ENCODE measurements around the gene KIF23. TPM values are rescaled to one million over a fixed set of nuclear protein-coding genes. Genes with fewer than 3 reads are reported as not detected.
A peak's percentile ranks its signal among the peaks of the same experiment; 100 is the strongest.

KIF23 gene
- total RNA-seq, 1 experiment from 2014 or later, result 77.3 TPM

GRCh38 chr15:69468241-69469121 is 54.3 kb downstream of the KIF23 start:
- Histone ChIP-seq H3K9me3 (ENCODE audit: low read length) (no peaks in the 10 kb centered on the region), H3K9ac (ENCODE audit: low read length) (peak overlapping the region; percentile 52), H3K4me2 (ENCODE audit: low read length) (peak overlapping the region; percentile 65), H3K79me2 (ENCODE audit: low read length) (no peaks in the 10 kb centered on the region), H3K36me3 (ENCODE audit: low read depth, low read length) (no peaks in the 10 kb centered on the region), H3K4me3 (ENCODE audit: low read length) (peak overlapping the region; percentile 42; the same call in 1 of the 2 replicates), H3K4me1 (ENCODE audit: insufficient read depth, low read length) (peaks cover 47% of the 10 kb centered on the region), H3K27me3 (ENCODE audit: low read length) (no peaks in the 10 kb centered on the region), H3K27ac (ENCODE audit: low read length) (peak overlapping the region; percentile 90), H2AFZ (ENCODE audit: low read length) (no peak overlapping the region), H4K20me1 (ENCODE audit: low read length) (no peaks in the 10 kb centered on the region), H3F3A (ENCODE audit: low read length, unreplicated experiment) (peaks cover 6% of the 10 kb centered on the region), H3K9me2 (replicated peaks; ENCODE audit: low read length) (no peaks in the 10 kb centered on the region)
- TF ChIP-seq, protein P1, sequence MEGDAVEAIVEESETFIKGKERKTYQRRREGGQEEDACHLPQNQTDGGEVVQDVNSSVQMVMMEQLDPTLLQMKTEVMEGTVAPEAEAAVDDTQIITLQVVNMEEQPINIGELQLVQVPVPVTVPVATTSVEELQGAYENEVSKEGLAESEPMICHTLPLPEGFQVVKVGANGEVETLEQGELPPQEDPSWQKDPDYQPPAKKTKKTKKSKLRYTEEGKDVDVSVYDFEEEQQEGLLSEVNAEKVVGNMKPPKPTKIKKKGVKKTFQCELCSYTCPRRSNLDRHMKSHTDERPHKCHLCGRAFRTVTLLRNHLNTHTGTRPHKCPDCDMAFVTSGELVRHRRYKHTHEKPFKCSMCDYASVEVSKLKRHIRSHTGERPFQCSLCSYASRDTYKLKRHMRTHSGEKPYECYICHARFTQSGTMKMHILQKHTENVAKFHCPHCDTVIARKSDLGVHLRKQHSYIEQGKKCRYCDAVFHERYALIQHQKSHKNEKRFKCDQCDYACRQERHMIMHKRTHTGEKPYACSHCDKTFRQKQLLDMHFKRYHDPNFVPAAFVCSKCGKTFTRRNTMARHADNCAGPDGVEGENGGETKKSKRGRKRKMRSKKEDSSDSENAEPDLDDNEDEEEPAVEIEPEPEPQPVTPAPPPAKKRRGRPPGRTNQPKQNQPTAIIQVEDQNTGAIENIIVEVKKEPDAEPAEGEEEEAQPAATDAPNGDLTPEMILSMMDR (conservative IDR thresholded peaks at IDR 0.05; ENCODE audit: low read depth, low read length), result no peak
- TF ChIP-seq EZH2phosphoT487 (IDR thresholded peaks at IDR 0.05; ENCODE audit: borderline replicate concordance, low read length), result peak; percentile 89
- DNase-seq (peak; percentile 93), ATAC-seq (peak; percentile 69)
- ChIA-PET CTCF (no interaction called here), POLR2A (ENCODE audit: unreplicated experiment) (no interaction called here)
- no TSS peak for BruUV-seq (replicated peaks)
- intact Hi-C loops (cut with micrococcal nuclease), result loop anchor here (5.0 kb wide), 1 partner anchor 629 kb away; the partner anchor contains the start of gene TLE3

GRCh38 chr15:69469467-69470201 is 55.5 kb downstream of the KIF23 start:
- ATAC-seq, result no peak
- POLR2A ChIA-PET (ENCODE audit: unreplicated experiment), result no interaction called here

More at GRCh38 chr15:69469467-69470201, 55.5 kb downstream of the KIF23 start:
- CTCF ChIA-PET, result no interaction called here
- intact Hi-C loops (cut with micrococcal nuclease), result loop anchor here (5.0 kb wide), 1 partner anchor 628 kb away; the partner anchor contains the start of gene TLE3
- H2AFZ ChIP-seq (ENCODE audit: low read length), result no peak overlapping the region
- H3K27me3 ChIP-seq (ENCODE audit: low read length), result no peaks in the 10 kb centered on the region
- no peak for DNase-seq
- no peak overlapping the region for H3K9ac ChIP-seq (ENCODE audit: low read length)
- no peaks in the 10 kb centered on the region for H3K79me2 ChIP-seq (ENCODE audit: low read length)
- peak overlapping the region; percentile 90 for H3K27ac ChIP-seq (ENCODE audit: low read length)
- no peak overlapping the region for H3K4me3 ChIP-seq (ENCODE audit: low read length)
- peak overlapping the region; percentile 65 for H3K4me2 ChIP-seq (ENCODE audit: low read length)
- H3K9me3 ChIP-seq (ENCODE audit: low read length), result no peaks in the 10 kb centered on the region
- no peaks in the 10 kb centered on the region for H3K36me3 ChIP-seq (ENCODE audit: low read depth, low read length)
- H3K9me2 ChIP-seq (replicated peaks; ENCODE audit: low read length), result no peaks in the 10 kb centered on the region
- TF ChIP-seq, protein P1 (conservative IDR thresholded peaks at IDR 0.05; ENCODE audit: low read depth, low read length), result no peak
- TF ChIP-seq EZH2 (IDR thresholded peaks at IDR 0.05; ENCODE audit: low read length, unreplicated experiment) (no peak), EZH2phosphoT487 (IDR thresholded peaks at IDR 0.05; ENCODE audit: borderline replicate concordance, low read length) (no peak)
- no peaks in the 10 kb centered on the region for H4K20me1 ChIP-seq (ENCODE audit: low read length)
- H3K4me1 ChIP-seq (ENCODE audit: insufficient read depth, low read length), result peaks cover 55% of the 10 kb centered on the region
- peaks cover 6% of the 10 kb centered on the region for H3F3A ChIP-seq (ENCODE audit: low read length, unreplicated experiment)
- no TSS peak for BruUV-seq (replicated peaks)
